K562 (cell line): ENCODE results near the gene ADAM21.

Source experiments
- CHD2 ChIP-seq: IDR thresholded peaks from 2 replicates; pipeline ENCODE4 v1.6.1; 2011; ENCODE audit warnings: low read depth, low read length
- ETV6 ChIP-seq, 3 experiments: fragments of 150-350 bp in 1 of 3; sonication (generic) in 1 of 3; formaldehyde crosslinking in 1 of 3; IDR thresholded peaks; 2 replicates each; pipeline versions ENCODE4 v1.6.1 to v1.8.0; 2014 to 2022; ENCODE audit warnings: borderline replicate concordance in 2 of 3, low read depth in 2 of 3, antibody characterized with exemption in 1 of 3, low read length in 1 of 3, mild to moderate bottlenecking in 1 of 3, missing genetic modification reagents in 1 of 3
- FOXJ3 ChIP-seq: sonication (generic); formaldehyde crosslinking; IDR thresholded peaks from 2 replicates; pipeline ENCODE4 v1.4.0; 2020; ENCODE audit warnings: mild to moderate bottlenecking, missing genetic modification reagents
- HNRNPUL1 ChIP-seq: fragments of 200-400 bp; formaldehyde crosslinking; IDR thresholded peaks from 2 replicates; pipeline ENCODE4 v1.6.1; 2017; ENCODE audit warnings: low read length
- MAFG ChIP-seq: fragments of 450-650 bp; conservative IDR thresholded peaks from 2 replicates; pipeline ENCODE4 v1.6.1; 2016; ENCODE audit warnings: missing genetic modification characterization, missing compliant biosample characterization
- NONO ChIP-seq, 2 experiments: fragments of 200-400 bp in 1 of 2; fragments of 450-650 bp in 1 of 2; formaldehyde crosslinking in 1 of 2; IDR thresholded peaks; 2 replicates each; pipeline ENCODE4 v1.6.1; 2017; ENCODE audit warnings: low read depth in 2 of 2, mild to moderate bottlenecking in 2 of 2, moderate library complexity in 2 of 2, low read length in 1 of 2
- PHF8 ChIP-seq: fragments of 200-600 bp; sonication (generic); IDR thresholded peaks from 2 replicates; pipeline ENCODE4 v1.6.1; 2012; ENCODE audit warnings: mixed run types, mild to moderate bottlenecking, inconsistent platforms, low read length, moderate library complexity, borderline replicate concordance
- SMC3 ChIP-seq: conservative IDR thresholded peaks from 2 replicates; pipeline ENCODE4 v1.6.1; 2011; ENCODE audit warnings: low read depth, low read length, improper control_type of control experiment; ENCODE audit not compliant: insufficient read depth
- TAF1 ChIP-seq: IDR thresholded peaks from 2 replicates; pipeline ENCODE4 v1.6.1; 2011; ENCODE audit warnings: mild to moderate bottlenecking, low read length, moderate library complexity; ENCODE audit not compliant: insufficient read depth, control insufficient read depth, severe bottlenecking; ENCODE audit errors: extremely low read depth
- ZNF445 ChIP-seq: fragments of 250-450 bp; sonication (Bioruptor Pico); IDR thresholded peaks from 2 replicates; pipeline ENCODE4 v1.4.0; 2020; ENCODE audit warnings: low read depth, mild to moderate bottlenecking, moderate library complexity
- TF ChIP-seq, protein P1 (sequence below), 3 experiments: IDR thresholded peaks in 2 of 3; conservative IDR thresholded peaks in 1 of 3; 2 replicates each; pipeline ENCODE4 v1.5.1; 2011 to 2012; ENCODE audit warnings: low read length in 3 of 3, mild to moderate bottlenecking in 3 of 3, control low read depth in 2 of 3, improper control_type of control experiment in 1 of 3, inconsistent platforms in 1 of 3, low read depth in 1 of 3, mixed read lengths in 1 of 3, moderate library complexity in 1 of 3; ENCODE audit not compliant: insufficient read depth in 2 of 3
- TF ChIP-seq, protein P2 (sequence below): fragments of 450-650 bp; formaldehyde crosslinking; IDR thresholded peaks from 2 replicates; pipeline ENCODE4 v1.4.0; 2022; ENCODE audit warnings: missing genetic modification characterization
- TF ChIP-seq, protein P3 (sequence below): fragments of 450-650 bp; conservative IDR thresholded peaks from 2 replicates; pipeline ENCODE4 v1.6.1; 2016; ENCODE audit warnings: missing genetic modification characterization, low read depth, mild to moderate bottlenecking, control low read depth, missing compliant biosample characterization

DNA sequence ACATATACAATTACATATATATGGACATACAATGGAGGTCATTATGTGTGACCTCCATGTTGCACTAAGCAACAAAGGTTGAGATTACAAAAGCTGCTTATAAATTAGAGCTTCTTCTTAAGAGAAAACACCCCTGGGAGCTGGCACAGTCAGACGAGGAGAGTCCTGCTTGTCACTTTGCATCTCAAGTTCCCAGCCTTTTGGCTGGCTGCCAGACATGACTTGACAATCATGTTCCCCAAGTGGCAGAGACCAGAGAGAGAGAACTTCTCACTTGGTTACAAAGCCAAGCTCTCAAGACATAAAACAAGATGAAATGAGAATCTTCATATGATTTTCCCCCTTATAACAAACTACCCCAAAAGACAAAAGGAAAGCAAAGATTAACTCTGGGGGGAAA lies 26.6 kb upstream of the ADAM21 start:
- TF ChIP-seq CHD2 (no peak), TAF1 (no peak), SMC3 (no peak), FOXJ3 (no peak), NONO (IDR thresholded peaks at IDR 0.05; ENCODE audit: low read depth in 2 of 2, low read length in 1 of 2) (no peak), ETV6 (IDR thresholded peaks at IDR 0.05; ENCODE audit: borderline replicate concordance in 1 of 2, low read depth in 2 of 2, low read length in 1 of 2) (no peak), ETV6 (CRISPR knock-in tag; IDR thresholded peaks at IDR 0.05; ENCODE audit: borderline replicate concordance) (no peak), MAFG (tag) (no peak), PHF8 (no peak), HNRNPUL1 (no peak), ZNF445 (CRISPR knock-in tag) (no peak)
- TF ChIP-seq, protein P1, sequence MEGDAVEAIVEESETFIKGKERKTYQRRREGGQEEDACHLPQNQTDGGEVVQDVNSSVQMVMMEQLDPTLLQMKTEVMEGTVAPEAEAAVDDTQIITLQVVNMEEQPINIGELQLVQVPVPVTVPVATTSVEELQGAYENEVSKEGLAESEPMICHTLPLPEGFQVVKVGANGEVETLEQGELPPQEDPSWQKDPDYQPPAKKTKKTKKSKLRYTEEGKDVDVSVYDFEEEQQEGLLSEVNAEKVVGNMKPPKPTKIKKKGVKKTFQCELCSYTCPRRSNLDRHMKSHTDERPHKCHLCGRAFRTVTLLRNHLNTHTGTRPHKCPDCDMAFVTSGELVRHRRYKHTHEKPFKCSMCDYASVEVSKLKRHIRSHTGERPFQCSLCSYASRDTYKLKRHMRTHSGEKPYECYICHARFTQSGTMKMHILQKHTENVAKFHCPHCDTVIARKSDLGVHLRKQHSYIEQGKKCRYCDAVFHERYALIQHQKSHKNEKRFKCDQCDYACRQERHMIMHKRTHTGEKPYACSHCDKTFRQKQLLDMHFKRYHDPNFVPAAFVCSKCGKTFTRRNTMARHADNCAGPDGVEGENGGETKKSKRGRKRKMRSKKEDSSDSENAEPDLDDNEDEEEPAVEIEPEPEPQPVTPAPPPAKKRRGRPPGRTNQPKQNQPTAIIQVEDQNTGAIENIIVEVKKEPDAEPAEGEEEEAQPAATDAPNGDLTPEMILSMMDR (IDR thresholded peaks at IDR 0.05 in 2 of 3, conservative IDR thresholded peaks at IDR 0.05 in 1 of 3; ENCODE audit: insufficient read depth in 2 of 3, low read depth in 1 of 3, low read length in 3 of 3): no peak
- TF ChIP-seq, protein P2, sequence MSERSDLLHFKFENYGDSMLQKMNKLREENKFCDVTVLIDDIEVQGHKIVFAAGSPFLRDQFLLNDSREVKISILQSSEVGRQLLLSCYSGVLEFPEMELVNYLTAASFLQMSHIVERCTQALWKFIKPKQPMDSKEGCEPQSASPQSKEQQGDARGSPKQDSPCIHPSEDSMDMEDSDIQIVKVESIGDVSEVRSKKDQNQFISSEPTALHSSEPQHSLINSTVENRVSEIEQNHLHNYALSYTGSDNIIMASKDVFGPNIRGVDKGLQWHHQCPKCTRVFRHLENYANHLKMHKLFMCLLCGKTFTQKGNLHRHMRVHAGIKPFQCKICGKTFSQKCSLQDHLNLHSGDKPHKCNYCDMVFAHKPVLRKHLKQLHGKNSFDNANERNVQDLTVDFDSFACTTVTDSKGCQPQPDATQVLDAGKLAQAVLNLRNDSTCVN (CRISPR knock-in tag): no peak
- TF ChIP-seq, protein P3, sequence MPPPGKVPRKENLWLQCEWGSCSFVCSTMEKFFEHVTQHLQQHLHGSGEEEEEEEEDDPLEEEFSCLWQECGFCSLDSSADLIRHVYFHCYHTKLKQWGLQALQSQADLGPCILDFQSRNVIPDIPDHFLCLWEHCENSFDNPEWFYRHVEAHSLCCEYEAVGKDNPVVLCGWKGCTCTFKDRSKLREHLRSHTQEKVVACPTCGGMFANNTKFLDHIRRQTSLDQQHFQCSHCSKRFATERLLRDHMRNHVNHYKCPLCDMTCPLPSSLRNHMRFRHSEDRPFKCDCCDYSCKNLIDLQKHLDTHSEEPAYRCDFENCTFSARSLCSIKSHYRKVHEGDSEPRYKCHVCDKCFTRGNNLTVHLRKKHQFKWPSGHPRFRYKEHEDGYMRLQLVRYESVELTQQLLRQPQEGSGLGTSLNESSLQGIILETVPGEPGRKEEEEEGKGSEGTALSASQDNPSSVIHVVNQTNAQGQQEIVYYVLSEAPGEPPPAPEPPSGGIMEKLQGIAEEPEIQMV (tag): no peak
